HG03108 (cell line): ENCODE data around the gene HAVCR1.

Experiments
- ATAC-seq: cut with Tn5 transposase; IDR thresholded peaks from one replicate; pipeline ENCODE4 v1.9.1; 2021; ENCODE audit warnings: moderate library complexity; ENCODE audit not compliant: unreplicated experiment

HAVCR1 gene

GRCh38 chr5:157004893-157005551, 53.9 kb downstream of the HAVCR1 start:
- ATAC-seq = no peak

- ATAC-seq = no peak
These were observed 67.2 kb downstream of the HAVCR1 start for GRCh38 chr5:156991714-156992113.

- no peak for ATAC-seq
These were observed 74.9 kb downstream of the HAVCR1 start for GRCh38 chr5:156984064-156984463.

- ATAC-seq = no peak
These were observed 77.4 kb downstream of the HAVCR1 start for GRCh38 chr5:156981481-156981880.
